Smooth muscle cell of the coronary artery (primary cell): ENCODE measurements around the gene HEPACAM. TPM values are rescaled to one million over a fixed set of nuclear protein-coding genes. Genes with fewer than 3 reads are reported as not detected.

Experiments
- total RNA-seq: library from RNA; depleted of rRNA; stranded (reverse); fragments of >200 nt; gene quantifications from 2 replicates; pipeline ENCODE4 v1.2.3, GENCODE V29; 2014; ENCODE audit warnings: low replicate concordance

Gene HEPACAM
- total RNA-seq = not detected in 2 replicates

GRCh38 chr11:124935548-124936514 lies at the start of gene HEPACAM:
TSS of gene HEPACAM (minus strand) at chr11:124936047. CDS start at chr11:124936006, 41 bp downstream.

DNA sequence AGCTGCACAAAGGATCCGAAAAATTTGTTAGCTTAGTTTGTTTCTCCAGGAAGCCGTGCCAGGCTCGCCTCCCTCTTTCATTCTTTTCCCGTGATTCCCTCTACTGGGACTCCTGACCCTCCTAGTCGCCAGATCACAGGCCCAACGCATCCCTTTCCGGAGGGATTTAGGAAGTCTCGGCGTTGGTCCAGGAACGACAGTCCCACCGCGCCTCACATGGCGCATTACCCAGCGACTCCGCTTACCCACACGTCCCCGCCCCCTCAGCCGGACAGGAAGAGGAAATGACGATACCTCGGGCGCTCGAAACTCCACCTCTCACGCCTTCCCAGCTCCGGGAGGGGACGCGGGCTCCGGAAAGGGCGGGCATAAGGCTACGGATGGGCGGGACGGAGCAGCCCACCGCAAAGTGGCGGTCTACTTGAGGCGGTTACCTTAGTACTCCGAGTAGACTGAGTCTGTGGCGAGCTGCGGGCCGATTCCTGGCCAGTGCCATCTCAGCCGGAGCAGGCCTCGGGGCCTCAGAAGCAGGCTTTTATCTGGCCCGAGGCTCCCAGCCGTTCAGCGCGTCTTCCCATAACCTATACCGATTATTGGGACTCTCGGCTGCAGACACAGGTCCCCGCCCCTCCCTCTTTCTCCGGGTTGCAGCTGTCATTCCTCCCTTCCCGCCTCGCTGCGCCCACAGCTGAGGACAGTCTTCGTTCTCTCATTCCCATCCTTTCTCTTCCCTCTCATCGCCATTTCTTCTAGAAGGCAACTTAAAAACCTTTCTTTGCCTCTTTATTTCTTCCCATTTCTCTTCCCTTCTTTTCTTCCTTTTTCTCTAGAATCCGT lies 18.1 kb upstream of the HEPACAM start, which contains the start of gene CCDC15:
TSS of gene CCDC15 (plus strand) at position 450 of the 837 bp plus-strand sequence. CDS start 531 bp downstream, outside the sequence.

DNA sequence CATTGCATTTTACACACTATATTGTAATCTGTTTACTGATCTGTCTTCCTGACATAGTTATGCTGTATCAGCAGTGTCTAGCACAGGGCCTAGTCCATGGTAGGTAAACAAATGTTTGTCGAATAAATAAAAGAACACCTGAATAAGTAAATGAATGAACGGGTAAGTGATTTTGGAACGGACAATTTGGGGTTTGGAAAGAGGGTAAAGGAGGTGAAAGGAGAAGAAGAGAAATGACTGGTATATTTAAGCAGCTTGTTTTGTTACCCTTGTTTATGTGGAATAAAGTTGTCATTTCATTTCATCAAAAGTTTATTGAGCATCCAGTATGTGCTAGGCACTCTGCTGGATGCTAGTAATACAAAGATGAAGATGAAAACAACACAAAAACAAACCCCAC lies 16.9 kb downstream of the HEPACAM start, which contains the start of gene HEPN1:
TSS of gene HEPN1 (plus strand) at position 301 of the 400 bp plus-strand sequence.

GRCh38 chr11:124897674-124898262 lies 38.1 kb downstream of the HEPACAM start, which contains the start of gene ROBO4:
TSS of gene ROBO4 (minus strand) at chr11:124897865. CDS start at chr11:124897795, 70 bp downstream.

Other genes with a start within 250 kb of the HEPACAM start
- 0.30 and 0.47 TPM in 2 replicates for gene NRGN, start 196.1 kb downstream of the HEPACAM start, total RNA-seq
- gene VSIG2, start 183.8 kb downstream of the HEPACAM start, total RNA-seq = not detected in 2 replicates
- 0.23 and 3.8 TPM in 2 replicates for gene ESAM, start 173.8 kb downstream of the HEPACAM start, total RNA-seq
- 2.9 and 6.5 TPM in 2 replicates for gene MSANTD2, start 135.6 kb downstream of the HEPACAM start, total RNA-seq
- 2.9 and 19.0 TPM in 2 replicates for gene ROBO3, start 70.6 kb downstream of the HEPACAM start, total RNA-seq
- 0.35 and 0.53 TPM in 2 replicates for gene ROBO4, start 38.2 kb downstream of the HEPACAM start, total RNA-seq
- gene HEPN1, start 16.8 kb downstream of the HEPACAM start, total RNA-seq = 0.08 TPM in 1 of 2 replicates, not detected in the other
- 0.23 and 0.90 TPM in 2 replicates for gene CCDC15, start 18.2 kb upstream of the HEPACAM start, total RNA-seq
- gene SLC37A2, start 127.3 kb upstream of the HEPACAM start, total RNA-seq = 0.30 and 0.35 TPM in 2 replicates
- gene TMEM218, start 175.6 kb upstream of the HEPACAM start, total RNA-seq = 14.0 and 23.8 TPM in 2 replicates
- 1.4 and 3.5 TPM in 2 replicates for gene PKNOX2, start 228.7 kb upstream of the HEPACAM start, total RNA-seq